H1 (cell line): ENCODE measurements around the gene DGKD. TPM values are rescaled to one million over a fixed set of nuclear protein-coding genes. Genes with fewer than 3 reads are reported as not detected.

Experiments
- CTCF ChIA-PET: fragments of 300-600 bp; sonication (Branson Sonifier 250); formaldehyde crosslinking; loops from one replicate; lab custom pipeline; 2021; ENCODE audit not compliant: partially characterized antibody; lab: Charles Lee
- POLR2A ChIA-PET: fragments of 300-600 bp; sonication (Branson Sonifier 250); formaldehyde crosslinking; loops from one replicate; lab custom pipeline; 2021; ENCODE audit warnings: inconsistent platforms; ENCODE audit not compliant: partially characterized antibody; lab: Charles Lee
- DNase-seq, 2 experiments: peaks; one replicate each; pipeline versions ENCODE4 v3.0.0 to v3.0.0-alpha.2; 2010 to 2022; ENCODE audit warnings: low spot score in 2 of 2, low read depth in 1 of 2, mixed read lengths in 1 of 2
- FAIRE-seq: peaks from 2 replicates; lab custom pipeline; 2011; peaks lifted over from hg19 to GRCh38; lab: Jason Lieb, UNC
- H2AFZ ChIP-seq: 2 replicates; pipeline ENCODE4 v1.8.1; 2012; ENCODE audit warnings: low read length, inconsistent platforms
- H2AK5ac ChIP-seq: 2 replicates; pipeline ENCODE4 v1.6.1; 2013; ENCODE audit warnings: low read depth, low read length
- H2BK120ac ChIP-seq: replicated peaks from 2 replicates; pipeline ENCODE3; 2013; ENCODE audit warnings: low read depth, low read length, inconsistent platforms
- H2BK12ac ChIP-seq: 2 replicates; pipeline ENCODE4 v1.6.1; 2013; ENCODE audit warnings: low read depth, low read length
- H2BK15ac ChIP-seq: 2 replicates; pipeline ENCODE4 v1.6.1; 2013; ENCODE audit warnings: low read length
- H2BK20ac ChIP-seq: 2 replicates; pipeline ENCODE4 v1.6.1; 2013; ENCODE audit warnings: low read length
- H2BK5ac ChIP-seq: 2 replicates; pipeline ENCODE4 v1.6.1; 2013; ENCODE audit warnings: low read depth, low read length
- H3K14ac ChIP-seq: 2 replicates; pipeline ENCODE4 v1.6.1; 2013; ENCODE audit warnings: inconsistent platforms; ENCODE audit not compliant: insufficient read length
- H3K18ac ChIP-seq: 2 replicates; pipeline ENCODE4 v1.6.1; 2013; ENCODE audit warnings: low read length; ENCODE audit errors: extremely low read depth
- H3K23ac ChIP-seq: 2 replicates; pipeline ENCODE4 v1.6.1; 2013; ENCODE audit warnings: inconsistent platforms; ENCODE audit not compliant: insufficient read length
- H3K23me2 ChIP-seq: 2 replicates; pipeline ENCODE4 v1.6.1; 2013; ENCODE audit warnings: low read depth, low read length
- H3K27ac ChIP-seq: 2 replicates; pipeline ENCODE4 v1.6.1; 2011; ENCODE audit warnings: low read depth, low read length, inconsistent platforms
- H3K27me3 ChIP-seq, 4 experiments: replicated peaks in 1 of 4; 1 replicate in 1 of 4; 2 replicates in 3 of 4; pipeline versions ENCODE4 v1.6.1 to v1.8.1; 2011 to 2013; ENCODE audit warnings: low read length in 3 of 4, mild to moderate bottlenecking in 3 of 4, inconsistent platforms in 2 of 4, mixed read lengths in 2 of 4, moderate library complexity in 1 of 4; ENCODE audit not compliant: control insufficient read depth in 3 of 4, insufficient read depth in 3 of 4; ENCODE audit errors: extremely low read depth in 1 of 4
- H3K36me3 ChIP-seq, 4 experiments: 2 replicates each; pipeline versions ENCODE4 v1.6.1 to v1.8.1; 2011 to 2013; ENCODE audit warnings: mild to moderate bottlenecking in 4 of 4, low read length in 3 of 4, moderate library complexity in 2 of 4, control low read depth in 1 of 4, inconsistent platforms in 1 of 4; ENCODE audit not compliant: insufficient read depth in 4 of 4, control insufficient read depth in 2 of 4
- H3K4ac ChIP-seq: replicated peaks from 2 replicates; pipeline ENCODE3; 2013; ENCODE audit warnings: low read length, low read depth, mixed read lengths, inconsistent platforms; ENCODE audit not compliant: insufficient read length
- H3K4me1 ChIP-seq, 4 experiments: replicated peaks in 1 of 4; 1 replicate in 1 of 4; 2 replicates in 3 of 4; pipeline versions ENCODE4 v1.6.1 to v1.8.1; 2011 to 2013; ENCODE audit warnings: low read length in 3 of 4, inconsistent platforms in 2 of 4, mixed read lengths in 1 of 4; ENCODE audit not compliant: insufficient read depth in 4 of 4, control insufficient read depth in 3 of 4
- H3K4me2 ChIP-seq, 2 experiments: 2 replicates each; pipeline versions ENCODE4 v1.6.1 to v1.8.1; 2011 to 2013; ENCODE audit warnings: low read depth in 2 of 2, low read length in 2 of 2, control low read depth in 1 of 2, inconsistent platforms in 1 of 2, mild to moderate bottlenecking in 1 of 2; ENCODE audit not compliant: insufficient read depth in 1 of 2
- H3K4me3 ChIP-seq, 4 experiments: fragments of 200-600, 300-600 bp in 1 of 4; sonication (generic), shearing (Covaris generic), sonication (Bioruptor Twin) in 1 of 4; 2 replicates each; pipeline versions ENCODE4 v1.5.1 to v1.8.1; 2011 to 2016; ENCODE audit warnings: low read length in 4 of 4, low read depth in 3 of 4, control low read depth in 2 of 4, inconsistent platforms in 2 of 4, mild to moderate bottlenecking in 2 of 4, mixed read lengths in 1 of 4, moderate library complexity in 1 of 4; ENCODE audit not compliant: insufficient read depth in 2 of 4; ENCODE audit errors: extremely low read depth in 1 of 4
- H3K56ac ChIP-seq: replicated peaks from 2 replicates; pipeline ENCODE3; 2013; ENCODE audit warnings: low read depth, mild to moderate bottlenecking, mixed read lengths, low read length, inconsistent platforms; ENCODE audit not compliant: insufficient read length
- H3K79me1 ChIP-seq: 2 replicates; pipeline ENCODE4 v1.6.1; 2013; ENCODE audit warnings: low read depth, low read length, control low read depth
- H3K79me2 ChIP-seq, 2 experiments: 2 replicates each; pipeline versions ENCODE4 v1.6.1 to v1.8.1; 2012 to 2013; ENCODE audit warnings: low read length in 2 of 2, mild to moderate bottlenecking in 2 of 2, inconsistent platforms in 1 of 2; ENCODE audit not compliant: insufficient read depth in 2 of 2, control insufficient read depth in 1 of 2
- H3K9ac ChIP-seq, 4 experiments: replicated peaks in 1 of 4; 1 replicate in 1 of 4; 2 replicates in 3 of 4; pipeline versions ENCODE4 v1.6.1 to v1.8.1; 2011 to 2013; ENCODE audit warnings: low read depth in 3 of 4, low read length in 3 of 4, control low read depth in 2 of 4, mild to moderate bottlenecking in 2 of 4, moderate library complexity in 2 of 4, inconsistent platforms in 1 of 4; ENCODE audit errors: extremely low read depth in 1 of 4
- H3K9me3 ChIP-seq, 2 experiments: 2 replicates each; pipeline versions ENCODE4 v1.6.1 to v1.8.1; 2012 to 2013; ENCODE audit warnings: mild to moderate bottlenecking in 2 of 2, moderate library complexity in 2 of 2, control low read depth in 1 of 2, inconsistent platforms in 1 of 2, low read depth in 1 of 2, low read length in 1 of 2, mixed read lengths in 1 of 2; ENCODE audit not compliant: insufficient read depth in 2 of 2
- H4K20me1 ChIP-seq, 2 experiments: replicated peaks in 1 of 2; 2 replicates each; pipeline versions ENCODE3 to v1.8.1; 2011 to 2013; ENCODE audit warnings: inconsistent platforms in 2 of 2, low read length in 2 of 2, mild to moderate bottlenecking in 1 of 2; ENCODE audit not compliant: insufficient read depth in 2 of 2, control insufficient read depth in 1 of 2
- H4K5ac ChIP-seq: 2 replicates; pipeline ENCODE4 v1.6.1; 2013; ENCODE audit warnings: low read length, low read depth, mixed read lengths, inconsistent platforms; ENCODE audit not compliant: insufficient read length
- H4K8ac ChIP-seq: 2 replicates; pipeline ENCODE4 v1.8.0; 2013; ENCODE audit warnings: mild to moderate bottlenecking, moderate library complexity, low read length, inconsistent platforms; ENCODE audit not compliant: insufficient read depth; ENCODE audit errors: extremely low read depth
- H4K91ac ChIP-seq: replicated peaks from 2 replicates; pipeline ENCODE3; 2013; ENCODE audit warnings: low read length, mixed read lengths, inconsistent platforms; ENCODE audit not compliant: insufficient read length
- FOSL1 ChIP-seq: IDR thresholded peaks from 2 replicates; pipeline ENCODE4 v1.6.1; 2011; ENCODE audit warnings: mild to moderate bottlenecking, low read depth, low read length, moderate library complexity; ENCODE audit not compliant: insufficient read depth
- WGBS, 2 experiments: shearing (Covaris generic) in 1 of 2; methylation state at CpG; one replicate each; pipeline versions ENCODE4 v1.1.6 to v1.1.7; 2013 to 2015; ENCODE audit warnings: low lambda C conversion rate in 2 of 2, mixed read lengths in 2 of 2, inconsistent platforms in 1 of 2, low coverage in 1 of 2, missing lambda C conversion rate in 1 of 2; ENCODE audit not compliant: insufficient replicate concordance in 2 of 2, insufficient coverage in 1 of 2, insufficient read length in 1 of 2; ENCODE audit errors: extremely low coverage in 1 of 2, missing lambda C conversion rate in 1 of 2; 5-methylcytosine and 5-hydroxymethylcytosine counted together
- polyA plus RNA-seq, 7 experiments: library from polyadenylated mRNA; depleted of rRNA in 3 of 7; stranded (reverse) in 5 of 7; unstranded in 2 of 7; fragments of >200 nt in 5 of 7; fragments of 200-250 nt in 2 of 7; gene quantifications; 1 replicate in 5 of 7; 2 replicates in 1 of 7; 4 replicates in 1 of 7; pipeline versions ENCODE4 v1.2.1 to v1.2.3, GENCODE V29; 2011 to 2013; ENCODE audit warnings: missing spikeins in 2 of 7, mixed read lengths in 2 of 7
- total RNA-seq: library from RNA; stranded (reverse); fragmentation: NEBNext Ultra II Directional; extraction: Animal tissue kit (Norgen Biotek cat#: 25700); gene quantifications from 2 replicates; pipeline ENCODE4 v1.2.1, GENCODE V29; 2021

Gene DGKD
- total and polyA plus RNA-seq, 2 of the 8 experiments (the other 6 are each of a cell fraction or from before 2014, with no cell fraction given), result 7.7 to 30.9 TPM

DNA sequence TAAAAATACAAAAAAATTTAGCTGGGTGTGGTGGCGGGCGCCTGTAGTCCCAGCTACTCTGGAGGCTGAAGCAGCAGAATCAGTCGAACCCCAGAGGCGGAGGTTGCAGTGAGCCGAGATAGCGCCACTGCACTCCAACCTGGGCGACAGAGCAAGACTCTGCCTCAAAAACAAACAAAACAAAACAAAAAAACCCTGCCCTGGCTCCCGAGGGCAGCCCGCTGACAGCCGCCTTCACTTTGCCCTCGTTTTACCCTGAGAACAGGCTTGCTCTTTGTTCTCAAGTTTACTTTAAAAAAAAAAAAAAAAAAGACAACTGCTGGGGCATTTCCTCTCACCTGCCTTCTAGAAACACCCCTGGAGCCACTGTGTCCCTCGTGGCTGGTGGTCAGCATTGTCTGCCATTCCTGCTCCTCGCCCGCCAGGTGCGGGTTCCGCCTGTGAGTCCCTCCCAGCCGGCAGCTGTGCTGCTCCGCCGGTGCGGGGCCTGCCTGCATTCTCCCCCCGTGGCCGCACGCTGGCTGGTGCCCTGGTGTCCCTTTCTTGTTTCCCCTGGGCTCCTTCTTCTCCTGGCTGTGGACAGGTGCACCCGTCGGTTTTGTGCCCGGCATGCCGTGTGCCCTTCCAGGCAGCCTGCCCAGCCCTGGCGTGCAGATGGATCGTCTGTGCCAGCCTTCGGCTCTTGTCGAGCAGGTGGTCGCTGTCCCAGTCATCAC lies 106.6 kb downstream of the DGKD start:
- Histone ChIP-seq H2BK120ac (no peak overlapping the region), H2BK12ac (no peak overlapping the region), H3K23ac (no peak overlapping the region)

More for the DNA sequence above, 106.6 kb downstream of the DGKD start:
- H3K79me2 ChIP-seq, result no peaks in the 10 kb centered on the region
- H3K18ac ChIP-seq, result no peak overlapping the region
- 88% methylated on average over 28 of the region's 32 CpGs; no CpG with 5 or more reads in 1 of the 2 experiments for WGBS, 2 experiments
- no peak overlapping the region for H2BK15ac ChIP-seq
- no peak overlapping the region for H3K4ac ChIP-seq
- no peak overlapping the region for H3K4me3 ChIP-seq
- no peak overlapping the region for H4K5ac ChIP-seq
- no peak for FAIRE-seq
- TF ChIP-seq FOSL1, result no peak
- TF ChIP-seq, all 59 proteins: peak for 0
- Histone ChIP-seq H3K14ac (no peak overlapping the region), H4K91ac (no peak overlapping the region), H3K79me1 (no peaks in the 10 kb centered on the region), H3K9me3 (no peaks in the 10 kb centered on the region), H3K36me3 (peaks cover 0 to 8% (median 0%) of the 10 kb centered on the region in 4 experiments; a peak in 3 of 8 replicates), H2AFZ (no peak overlapping the region), H3K27ac (no peak overlapping the region), H3K4me1 (no peaks in the 10 kb centered on the region), H3K27me3 (no peaks in the 10 kb centered on the region), H2BK20ac (no peak overlapping the region), H2BK5ac (no peak overlapping the region), H3K9ac (no peak overlapping the region), H3K23me2 (peaks cover 2% of the 10 kb centered on the region; the same call in 1 of the 2 replicates), H2AK5ac (no peak overlapping the region), H3K56ac (no peak overlapping the region), H4K20me1 (peaks cover 0 to 3% of the 10 kb centered on the region in 2 experiments), H4K8ac (no peak overlapping the region), H3K4me2 (no peak overlapping the region)
- ChIA-PET CTCF (interaction anchor here (0.7 to 4.5 kb wide), 2 partner anchors 13 to 18 kb away, joined by 3 to 25 read pairs; no protein-coding TSS in a partner anchor), POLR2A (no interaction called here)
- no peak for DNase-seq
